H9 (cell line): ENCODE results near the gene H19. TPM values are rescaled to one million over a fixed set of nuclear protein-coding genes. Genes with fewer than 3 reads are reported as not detected.

Experiments
- DNase-seq: peaks from one replicate; pipeline ENCODE4 v3.0.0-alpha.2; 2017
- H2AFZ ChIP-seq: one replicate; pipeline ENCODE4 v1.6.1; 2013; ENCODE audit warnings: mild to moderate bottlenecking, low read length, control low read depth, moderate library complexity
- H2AK5ac ChIP-seq: 2 replicates; pipeline ENCODE4 v1.6.1; 2013; ENCODE audit warnings: low read length, control low read depth, mixed read lengths; ENCODE audit not compliant: insufficient read length
- H2BK120ac ChIP-seq: one replicate; pipeline ENCODE4 v1.6.1; 2013; ENCODE audit warnings: low read depth, mild to moderate bottlenecking, low read length, control low read depth, inconsistent platforms; ENCODE audit not compliant: poor library complexity, severe bottlenecking
- H2BK12ac ChIP-seq: 2 replicates; pipeline ENCODE4 v1.6.1; 2013; ENCODE audit warnings: low read length, control low read depth, mixed read lengths, low read depth; ENCODE audit not compliant: insufficient read length
- H2BK15ac ChIP-seq: 2 replicates; pipeline ENCODE4 v1.6.1; 2013; ENCODE audit warnings: low read depth, low read length, control low read depth
- H2BK20ac ChIP-seq: one replicate; pipeline ENCODE4 v1.6.1; 2013; ENCODE audit warnings: low read depth, mild to moderate bottlenecking, low read length, control low read depth, inconsistent platforms; ENCODE audit not compliant: poor library complexity, severe bottlenecking
- H2BK5ac ChIP-seq: 2 replicates; pipeline ENCODE4 v1.6.1; 2013; ENCODE audit warnings: low read length, control low read depth, mixed read lengths; ENCODE audit not compliant: insufficient read length
- H3K14ac ChIP-seq: 2 replicates; pipeline ENCODE4 v1.6.1; 2013; ENCODE audit warnings: low read length, control low read depth; ENCODE audit not compliant: insufficient read depth
- H3K18ac ChIP-seq: 2 replicates; pipeline ENCODE4 v1.6.1; 2013; ENCODE audit warnings: low read depth, mild to moderate bottlenecking, mixed read lengths, low read length, control low read depth; ENCODE audit not compliant: insufficient read length
- H3K23ac ChIP-seq: 2 replicates; pipeline ENCODE4 v1.6.1; 2013; ENCODE audit warnings: low read length, control low read depth, mixed read lengths, low read depth; ENCODE audit not compliant: insufficient read length
- H3K23me2 ChIP-seq: 2 replicates; pipeline ENCODE4 v1.6.1; 2013; ENCODE audit warnings: low read depth, mild to moderate bottlenecking, mixed read lengths, low read length, control low read depth; ENCODE audit not compliant: insufficient read length, poor library complexity, severe bottlenecking
- H3K27ac ChIP-seq: 2 replicates; pipeline ENCODE4 v1.5.1; 2013; ENCODE audit warnings: low read length, control low read depth, mixed read lengths, low read depth; ENCODE audit not compliant: insufficient read length
- H3K27me3 ChIP-seq: 2 replicates; pipeline ENCODE4 v1.6.1; 2013; ENCODE audit warnings: low read length, control low read depth, inconsistent platforms; ENCODE audit not compliant: insufficient read depth
- H3K4ac ChIP-seq: 2 replicates; pipeline ENCODE4 v1.6.1; 2013; ENCODE audit warnings: low read depth, mild to moderate bottlenecking, control low read depth, inconsistent platforms, low read length, moderate library complexity
- H3K4me1 ChIP-seq: 2 replicates; pipeline ENCODE4 v1.6.1; 2013; ENCODE audit warnings: low read length, control low read depth, inconsistent platforms; ENCODE audit not compliant: insufficient read depth
- H3K4me2 ChIP-seq: 2 replicates; pipeline ENCODE4 v1.6.1; 2013; ENCODE audit warnings: low read length, control low read depth, mixed read lengths; ENCODE audit not compliant: insufficient read length, insufficient read depth
- H3K56ac ChIP-seq: 2 replicates; pipeline ENCODE4 v1.6.1; 2013; ENCODE audit warnings: low read depth, mild to moderate bottlenecking, mixed read lengths, low read length, control low read depth; ENCODE audit not compliant: insufficient read length
- H3K79me1 ChIP-seq: 2 replicates; pipeline ENCODE4 v1.6.1; 2013; ENCODE audit warnings: low read depth, mild to moderate bottlenecking, moderate library complexity, low read length, control low read depth, inconsistent platforms; ENCODE audit not compliant: insufficient read depth, poor library complexity, severe bottlenecking
- H3K79me2 ChIP-seq: 2 replicates; pipeline ENCODE4 v1.6.1; 2013; ENCODE audit warnings: low read length, control low read depth, inconsistent platforms; ENCODE audit not compliant: insufficient read depth
- H3K9ac ChIP-seq: 2 replicates; pipeline ENCODE4 v1.6.1; 2013; ENCODE audit warnings: low read length, control low read depth, mixed read lengths; ENCODE audit not compliant: insufficient read length; ENCODE audit errors: extremely low read depth
- H3K9me3 ChIP-seq: one replicate; pipeline ENCODE4 v1.6.1; 2013; ENCODE audit warnings: low read depth, low read length, inconsistent platforms; ENCODE audit not compliant: control insufficient read depth
- H3T11ph ChIP-seq: one replicate; pipeline ENCODE4 v1.6.1; 2013; ENCODE audit warnings: mild to moderate bottlenecking, low read length, control low read depth, inconsistent platforms
- H4K20me1 ChIP-seq: one replicate; pipeline ENCODE4 v1.6.1; 2013; ENCODE audit not compliant: control insufficient read depth, insufficient read length, insufficient read depth
- H4K5ac ChIP-seq: 2 replicates; pipeline ENCODE4 v1.6.1; 2013; ENCODE audit warnings: low read depth, mild to moderate bottlenecking, mixed read lengths, low read length, control low read depth; ENCODE audit not compliant: insufficient read length
- H4K8ac ChIP-seq: replicated peaks from 2 replicates; pipeline ENCODE4 v1.6.1; 2013; ENCODE audit warnings: low read length, control low read depth, mixed read lengths, low read depth; ENCODE audit not compliant: insufficient read length
- H4K91ac ChIP-seq: 2 replicates; pipeline ENCODE4 v1.6.1; 2013; ENCODE audit warnings: low read depth, mild to moderate bottlenecking, moderate library complexity, mixed read lengths, low read length, control low read depth; ENCODE audit not compliant: insufficient read length
- H3K27ac Mint-ChIP-seq, 3 experiments: 2 replicates in 2 of 3; 3 replicates in 1 of 3; pipeline ENCODE4 v1.8.0; 2020 to 2021; ENCODE audit warnings: mixed read lengths in 3 of 3, mild to moderate bottlenecking in 1 of 3, moderate library complexity in 1 of 3
- H3K27me3 Mint-ChIP-seq: 2 replicates; pipeline ENCODE4 v1.8.0; 2021; ENCODE audit warnings: low read depth, mild to moderate bottlenecking, moderate library complexity, mixed read lengths
- H3K36me3 Mint-ChIP-seq, 3 experiments: 2 replicates in 2 of 3; 3 replicates in 1 of 3; pipeline ENCODE4 v1.8.0; 2020 to 2021; ENCODE audit warnings: low read depth in 3 of 3, mixed read lengths in 3 of 3; ENCODE audit not compliant: insufficient read depth in 1 of 3
- H3K4me1 Mint-ChIP-seq, 2 experiments: 2 replicates each; pipeline ENCODE4 v1.8.0; 2020; ENCODE audit warnings: mixed read lengths in 2 of 2
- H3K4me3 Mint-ChIP-seq, 2 experiments: 2 replicates in 1 of 2; 3 replicates in 1 of 2; pipeline ENCODE4 v1.8.0; 2020 to 2021; ENCODE audit warnings: mild to moderate bottlenecking in 2 of 2, mixed read lengths in 2 of 2, moderate library complexity in 1 of 2
- H3K9me3 Mint-ChIP-seq, 2 experiments: 2 replicates in 1 of 2; 3 replicates in 1 of 2; pipeline ENCODE4 v1.8.0; 2020; ENCODE audit warnings: mild to moderate bottlenecking in 2 of 2, mixed read lengths in 2 of 2, moderate library complexity in 1 of 2
- CTCF ChIP-seq: fragments of 200-600 bp; sonication (generic); conservative IDR thresholded peaks from 3 replicates; pipeline ENCODE4 v1.8.0; 2021; ENCODE audit warnings: antibody characterized with exemption, mild to moderate bottlenecking
- WGBS: extraction: QIAGEN DNeasy Blood & Tissue Kit; methylation state at CpG from one replicate; pipeline ENCODE4 v1.1.7; 2013; ENCODE audit warnings: missing lambda C conversion rate, low lambda C conversion rate, mixed read lengths; ENCODE audit not compliant: insufficient read length; ENCODE audit errors: extremely low coverage; 5-methylcytosine and 5-hydroxymethylcytosine counted together
- long read RNA-seq: library from polyadenylated mRNA; unstranded; transcript quantifications from one replicate; pipeline ENCODE4 v2.0.0, GENCODE V29; 2020
- total RNA-seq: library from RNA; stranded (reverse); gene quantifications from 2 replicates; pipeline ENCODE4 v1.2.1, GENCODE V29; 2021

The H19 gene
- 10.7 TPM in 2 replicates for total RNA-seq
- long read RNA-seq, partial matches to known transcripts: 0 of 1 reads
- long read RNA-seq, other reads (novel, unspliced or antisense): 0 of 1 reads

DNA sequence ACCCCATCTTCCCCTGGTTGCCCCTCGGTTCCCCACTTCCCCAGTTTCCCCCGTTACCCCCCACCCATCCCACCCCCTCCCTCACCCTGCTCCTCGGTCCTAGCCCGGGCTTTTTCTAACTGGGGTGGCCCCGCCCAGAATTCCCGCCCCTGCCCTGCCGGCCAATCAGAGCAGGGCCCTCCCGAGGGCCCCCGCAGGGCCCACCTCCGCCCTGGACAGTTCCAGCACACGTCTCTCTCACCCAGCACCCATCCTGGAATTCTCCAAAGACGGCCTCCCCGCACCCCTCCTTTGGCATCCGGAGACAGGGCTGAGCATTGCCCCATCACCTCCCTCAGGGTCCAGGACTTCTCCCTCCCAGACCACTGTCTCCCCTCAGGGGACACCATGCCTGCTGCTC, at the start of gene H19:
Gene H19 (minus strand): TSS at position 88 of the 400 bp plus-strand sequence.
- H3K9me3 Mint-ChIP-seq: no peaks in the 10 kb centered on the region

More for the DNA sequence above, at the start of gene H19:
- Histone ChIP-seq H4K8ac (no peak within 1 kb of the TSS), H2BK12ac (no peak within 1 kb of the TSS), H2BK20ac (no peak within 1 kb of the TSS), H3K23me2 (no peaks in the 10 kb centered on the region), H2AFZ (no peak within 1 kb of the TSS), H3K79me1 (no peaks in the 10 kb centered on the region), H4K5ac (no peak within 1 kb of the TSS), H3T11ph (no peak within 1 kb of the TSS), H3K9ac (no peak within 1 kb of the TSS), H3K56ac (no peak within 1 kb of the TSS), H3K18ac (no peak within 1 kb of the TSS), H3K14ac (no peak within 1 kb of the TSS), H3K23ac (no peak within 1 kb of the TSS), H3K27me3 (no peaks in the 10 kb centered on the region), H2BK120ac (no peak within 1 kb of the TSS), H2BK15ac (no peak within 1 kb of the TSS), H3K4me1 (no peaks in the 10 kb centered on the region), H2AK5ac (no peak within 1 kb of the TSS), H2BK5ac (no peak within 1 kb of the TSS), H4K20me1 (no peaks in the 10 kb centered on the region), H3K27ac (no peak within 1 kb of the TSS), H3K4me2 (no peak within 1 kb of the TSS), H3K79me2 (no peaks in the 10 kb centered on the region), H3K9me3 (no peaks in the 10 kb centered on the region), H3K4ac (no peak within 1 kb of the TSS), H4K91ac (no peak within 1 kb of the TSS)
- Mint-ChIP-seq H3K4me3 (no peak within 1 kb of the TSS), H3K27me3 (no peaks in the 10 kb centered on the region), H3K36me3 (no peaks in the 10 kb centered on the region), H3K27ac (no peak within 1 kb of the TSS), H3K4me1 (no peaks in the 10 kb centered on the region)
- no peak for DNase-seq
- no peak for TF ChIP-seq CTCF
- no CpG with 5 or more reads among the region's 14 CpGs for WGBS
